NCI-H2196 (cell line): ENCODE results near the gene SP8.

Experiments used
- DNase-seq: peaks from one replicate; lab custom pipeline; 2025; ENCODE audit not compliant: unreplicated experiment; lab: John Stamatoyannopoulos, UW

SP8 gene

DNA sequence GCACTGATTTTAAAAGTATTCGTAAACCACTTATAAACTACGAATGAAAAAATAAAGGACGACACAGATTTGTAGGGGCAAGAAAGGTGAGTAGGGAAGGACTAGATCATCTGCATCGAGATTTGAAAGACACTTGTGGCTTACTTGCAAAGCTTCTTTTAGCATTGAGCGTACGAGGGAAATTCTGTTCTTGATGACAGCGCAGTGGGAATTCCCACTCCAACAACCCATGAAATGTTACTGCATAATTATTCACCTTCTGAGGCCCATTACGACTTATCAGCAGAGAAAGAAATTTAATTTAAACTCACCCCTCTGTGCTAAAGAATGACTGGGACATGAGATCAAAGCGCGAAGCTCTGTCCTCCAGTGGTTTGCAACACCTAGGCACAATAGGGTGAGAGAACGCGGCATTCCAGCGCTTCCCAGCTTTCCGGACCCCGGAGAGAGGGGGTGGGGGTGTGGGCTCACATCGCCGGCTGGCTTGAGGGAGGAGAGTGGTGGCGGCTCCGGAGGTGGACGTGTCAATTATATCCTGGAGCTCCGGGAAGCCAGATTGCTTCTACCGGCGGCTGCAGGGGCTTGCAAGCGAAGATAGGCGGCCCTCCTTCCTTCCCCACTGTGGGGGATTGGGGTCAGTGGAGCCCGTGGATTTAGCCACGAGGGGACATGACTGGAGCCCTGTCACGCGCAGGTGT, 10.3 kb downstream of the SP8 start:
- DNase-seq = no peak

DNA sequence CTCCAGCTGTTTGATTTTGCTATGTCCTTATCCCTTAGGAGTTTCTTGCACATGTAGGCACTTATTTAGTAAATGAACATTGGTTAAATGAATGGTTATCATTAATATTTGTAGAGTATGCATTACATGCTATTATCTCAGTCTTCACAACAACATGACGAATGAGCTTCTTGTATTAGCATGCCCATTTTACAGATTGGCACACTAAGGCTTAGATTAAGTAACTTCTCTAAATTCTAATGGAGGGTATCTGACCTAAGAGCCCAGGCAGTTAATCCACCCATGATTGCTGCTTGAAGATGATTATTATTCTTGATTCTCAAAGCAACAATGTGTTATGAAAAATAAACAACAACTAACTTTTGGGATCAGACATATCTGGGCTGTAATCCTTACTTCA, 32.7 kb downstream of the SP8 start:
- DNase-seq = no peak

DNA sequence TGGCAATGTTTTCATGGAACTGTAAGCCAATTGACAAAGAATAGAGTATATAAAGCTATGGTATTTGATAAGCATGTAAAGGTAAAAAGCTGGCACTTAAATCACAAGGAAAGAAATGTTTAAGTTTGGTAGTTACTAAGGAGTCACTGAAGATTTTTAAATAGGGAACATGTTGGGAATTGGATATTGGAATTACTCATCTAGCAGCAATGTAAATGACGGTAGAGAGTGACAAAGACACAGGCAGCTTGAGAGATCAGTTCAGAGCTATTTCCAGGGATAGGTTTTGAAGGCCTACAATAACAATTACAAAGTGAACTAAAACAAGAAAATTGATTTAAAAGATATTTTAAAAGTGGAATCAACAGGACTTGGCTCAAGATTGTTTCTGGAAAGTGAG, 36.8 kb downstream of the SP8 start:
- no peak for DNase-seq

DNA sequence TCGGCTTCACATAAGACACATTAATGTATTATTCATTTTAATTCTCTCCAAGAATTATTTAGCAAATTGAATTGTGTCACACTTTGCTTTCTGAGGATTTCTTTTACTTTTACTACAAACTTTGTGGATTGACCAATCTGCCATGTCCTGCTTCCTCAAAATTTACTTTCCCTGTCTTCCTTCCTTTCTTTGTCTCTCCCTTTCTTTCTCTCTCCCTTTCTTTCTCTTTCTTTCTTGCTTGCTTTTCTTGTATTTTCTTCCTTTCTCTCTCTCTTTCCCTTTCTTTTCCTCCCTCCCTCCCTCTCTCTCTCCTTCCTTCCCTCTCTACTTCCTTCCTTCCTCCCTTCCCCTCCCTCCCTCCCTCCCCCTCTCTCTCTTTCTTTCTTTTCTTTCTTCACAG, 37.8 kb downstream of the SP8 start:
- DNase-seq = no peak

DNA sequence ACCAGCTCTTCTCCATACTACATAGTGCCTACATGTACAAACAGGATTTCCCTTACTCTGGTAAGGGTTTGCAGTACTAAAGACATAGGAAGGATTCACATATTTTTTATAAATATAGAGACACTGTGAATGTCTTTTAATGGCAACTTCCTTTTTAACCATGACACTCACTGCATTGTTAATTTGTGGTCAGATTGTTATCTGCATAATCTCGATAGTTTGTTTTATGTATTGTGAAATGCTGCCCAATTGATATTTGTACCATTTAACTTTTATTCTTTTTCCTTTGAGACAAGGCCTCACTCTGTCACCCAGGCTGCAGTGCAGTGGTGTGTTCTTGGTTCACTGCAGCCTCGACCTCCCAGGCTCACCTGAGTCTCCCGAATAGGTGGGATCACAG, 39.7 kb downstream of the SP8 start:
- no peak for DNase-seq

DNA sequence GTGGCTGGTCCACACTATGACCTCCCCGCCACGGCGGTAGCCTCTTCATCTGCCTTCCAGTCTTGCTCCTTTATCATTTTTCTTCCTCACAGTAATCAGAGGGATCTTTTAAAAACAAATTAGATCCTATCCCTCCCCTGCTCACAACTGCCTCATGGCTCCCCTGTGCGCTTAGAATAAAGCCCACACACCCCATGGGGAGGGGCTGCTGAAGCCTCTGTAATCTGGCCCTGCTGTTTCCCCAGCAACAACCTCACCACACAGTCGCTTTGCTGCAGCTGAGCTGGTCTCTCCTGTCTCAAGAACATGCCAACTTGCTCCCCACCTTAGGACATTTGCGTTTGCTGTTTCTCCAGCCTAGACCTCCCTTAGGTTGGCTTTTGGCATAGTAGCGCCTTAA, 41.0 kb downstream of the SP8 start:
- no peak for DNase-seq

DNA sequence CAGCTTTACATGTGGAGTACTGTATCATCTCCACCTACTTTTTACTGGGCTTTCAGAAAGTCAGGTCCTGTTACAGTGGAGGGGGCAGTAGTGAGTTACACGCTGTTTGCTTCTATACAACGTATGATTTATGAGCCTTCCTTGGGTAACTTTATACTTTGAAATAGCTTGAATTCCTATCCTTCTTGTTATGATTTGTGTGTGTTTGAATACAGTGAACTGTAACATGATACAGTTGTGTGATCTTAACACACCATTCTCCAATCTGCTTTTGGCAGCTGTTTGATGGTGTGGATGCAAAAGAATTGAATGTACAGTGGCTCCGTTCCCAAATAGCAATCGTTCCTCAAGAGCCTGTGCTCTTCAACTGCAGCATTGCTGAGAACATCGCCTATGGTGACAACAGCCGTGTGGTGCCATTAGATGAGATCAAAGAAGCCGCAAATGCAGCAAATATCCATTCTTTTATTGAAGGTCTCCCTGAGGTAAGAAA, 41.7 kb downstream of the SP8 start:
- DNase-seq = peak; percentile 28

DNA sequence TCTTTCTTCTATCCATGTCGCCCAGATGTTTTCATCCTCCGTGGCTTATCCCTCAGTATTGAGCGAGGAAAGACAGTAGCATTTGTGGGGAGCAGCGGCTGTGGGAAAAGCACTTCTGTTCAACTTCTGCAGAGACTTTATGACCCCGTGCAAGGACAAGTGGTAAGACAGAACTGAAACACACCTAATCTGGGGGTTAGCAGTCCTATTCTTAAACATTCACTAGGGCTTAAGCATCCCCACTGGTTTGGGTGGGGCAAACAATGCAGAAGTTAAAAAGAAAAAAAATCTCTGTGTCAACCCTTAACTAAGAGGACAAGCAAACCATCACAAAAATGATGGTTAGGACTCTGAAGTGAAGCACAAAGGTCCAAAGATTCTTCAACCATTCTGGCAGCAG, 43.8 kb downstream of the SP8 start:
- no peak for DNase-seq

DNA sequence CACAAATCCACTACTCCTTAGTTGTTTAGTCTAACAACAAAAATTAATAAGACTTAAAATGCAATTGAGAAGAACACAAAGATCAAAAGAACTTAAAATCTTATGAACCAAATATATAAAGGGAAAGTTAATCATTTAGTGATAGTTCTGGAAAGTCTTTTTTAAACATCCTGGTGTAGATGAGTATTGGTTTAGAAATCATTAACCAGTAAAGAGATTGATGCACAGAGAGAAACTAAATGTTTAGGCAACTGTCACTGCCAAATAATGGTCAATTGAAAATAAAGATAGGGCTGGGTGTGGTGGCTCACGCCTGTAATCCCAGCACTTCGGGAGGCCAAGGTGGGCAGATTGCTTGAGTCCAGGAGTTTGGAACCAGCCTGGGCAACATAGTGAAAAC, 44.9 kb downstream of the SP8 start:
- no peak for DNase-seq

DNA sequence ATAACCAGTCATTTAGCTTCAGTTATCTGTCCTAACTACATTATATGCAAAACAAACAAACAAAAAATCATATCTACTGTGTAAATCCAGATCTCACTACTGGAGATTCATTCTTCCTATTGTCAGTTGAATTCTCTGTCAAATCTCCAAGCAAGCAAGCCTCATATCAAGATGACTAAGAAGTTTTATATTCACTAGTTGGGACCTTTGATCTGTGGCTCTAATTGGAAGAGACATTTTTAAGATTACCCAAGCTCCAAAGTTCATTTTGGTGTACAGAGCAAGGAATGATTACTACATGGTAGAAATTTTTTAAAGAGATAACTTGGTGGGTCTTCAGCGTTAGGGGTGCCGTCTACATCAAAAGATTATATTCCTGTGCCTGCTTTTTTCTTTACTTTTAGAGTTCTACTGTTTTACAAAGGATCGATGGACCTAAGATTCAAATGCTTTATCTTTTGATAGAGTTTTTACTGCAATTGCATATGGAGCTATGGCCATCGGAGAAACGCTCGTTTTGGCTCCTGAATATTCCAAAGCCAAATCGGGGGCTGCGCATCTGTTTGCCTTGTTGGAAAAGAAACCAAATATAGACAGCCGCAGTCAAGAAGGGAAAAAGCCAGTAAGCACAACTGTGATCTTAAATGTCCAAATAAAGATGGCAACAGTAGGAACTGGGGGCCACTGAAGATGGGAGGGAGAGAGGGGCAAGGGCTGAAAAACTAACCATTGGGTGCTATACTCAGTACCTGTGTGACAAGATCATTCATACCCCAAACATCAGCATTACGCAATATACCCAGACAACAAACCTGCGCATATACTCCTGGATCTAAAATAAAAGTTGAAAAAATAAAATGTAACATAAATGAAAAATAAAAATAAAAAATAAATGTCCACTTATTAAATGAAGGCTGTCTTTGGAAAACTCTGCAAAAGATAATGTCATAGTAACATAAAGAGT, 47.9 kb downstream of the SP8 start:
- no peak for DNase-seq

DNA sequence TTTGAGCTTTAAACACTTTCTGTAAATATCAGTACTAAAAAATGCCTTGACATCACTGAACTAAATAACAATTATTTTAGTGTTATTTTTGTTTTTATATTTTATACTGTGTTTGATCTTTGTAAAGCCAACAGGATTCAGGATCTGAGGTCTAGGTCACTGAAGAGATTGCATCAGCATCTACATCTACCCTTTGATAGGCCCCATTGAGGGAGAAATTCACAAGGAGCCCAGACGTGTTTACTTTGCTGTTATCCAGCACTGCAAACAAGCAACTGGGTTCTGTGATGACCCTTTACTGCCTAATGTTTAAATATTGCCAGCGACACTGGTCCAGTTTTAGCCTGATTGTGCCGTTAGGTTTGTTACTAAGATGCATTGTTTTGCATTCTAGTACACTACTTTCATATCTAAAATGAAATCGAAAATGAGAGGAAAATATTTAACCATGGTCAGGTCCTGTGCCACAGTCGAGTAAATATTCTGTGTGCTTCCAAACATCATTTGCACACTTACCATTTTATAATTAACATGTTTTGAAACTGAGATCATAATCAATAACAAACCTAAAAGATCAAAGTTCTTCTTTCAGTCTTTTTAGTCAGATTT, 48.7 kb downstream of the SP8 start:
- no peak for DNase-seq

DNA sequence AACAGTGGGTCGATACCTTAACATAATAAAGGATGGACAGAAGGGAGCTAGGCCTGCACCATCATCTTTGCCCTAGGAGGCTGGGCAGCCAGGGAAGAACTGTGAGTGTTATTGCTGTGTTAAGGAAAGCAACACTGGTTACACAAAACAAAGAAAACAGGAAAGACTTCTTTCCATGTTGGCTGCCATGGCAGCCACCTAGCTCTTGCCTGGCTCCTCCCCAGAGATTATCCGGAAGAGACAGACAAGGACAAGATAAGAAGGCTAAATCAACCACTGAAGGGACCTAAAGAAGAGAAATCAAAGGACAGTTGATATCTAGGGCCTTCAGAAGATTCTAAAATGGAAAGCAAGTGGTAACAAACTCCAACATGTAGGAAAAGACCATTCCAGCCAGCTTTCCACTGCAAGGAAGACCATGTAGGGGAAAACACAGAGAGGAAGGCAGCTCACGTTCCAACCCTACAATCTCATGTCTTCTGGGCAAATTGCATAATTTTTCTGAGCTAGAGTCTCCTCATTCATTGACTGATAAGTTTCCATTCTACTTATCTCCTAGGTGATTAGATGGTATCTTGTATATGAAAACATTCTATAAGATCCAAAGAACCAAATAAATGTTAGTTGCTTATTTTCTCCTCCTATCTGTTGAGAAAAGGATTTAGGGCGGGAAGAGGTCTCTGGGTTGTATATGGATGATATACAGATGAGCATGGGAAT, 51.2 kb downstream of the SP8 start:
- DNase-seq = no peak
